GM13977 (cell line): ENCODE data around the gene FFAR3.
"Not testable (repeated sequence)": the region's sequence is repeated elsewhere in the genome, so short reads cannot be mapped to it uniquely, and the experiment has no call there.

Experiments used
- DNase-seq: peaks from one replicate; pipeline ENCODE4 v3.0.0; 2012; ENCODE audit warnings: low spot score
- CTCF ChIP-seq: IDR thresholded peaks from 2 replicates; pipeline ENCODE4 v1.5.1; 2012; ENCODE audit warnings: mild to moderate bottlenecking, control low read depth; ENCODE audit not compliant: insufficient read depth; ENCODE audit errors: extremely low read depth, missing control alignments
- in situ Hi-C: fragments of 300-500 bp; cut with MboI; formaldehyde crosslinking; loops from one replicate; pipeline ENCODE4 v1.12.0; 2022; ENCODE audit warnings: low sequenced_read_pairs, low pct_unique_long_range_greater_than_20kb, mixed read lengths, inconsistent platforms; ENCODE audit not compliant: unreplicated experiment

The FFAR3 gene

GRCh38 chr19:35399231-35399630 is 41.0 kb downstream of the FFAR3 start:
- in situ Hi-C loops = no loop called here
- no peak for TF ChIP-seq CTCF
- DNase-seq = no peak

- TF ChIP-seq CTCF = no peak
- DNase-seq = no peak
- in situ Hi-C loops = no loop called here
These were observed 41.9 kb downstream of the FFAR3 start for GRCh38 chr19:35399948-35400772.

- in situ Hi-C loops = no loop called here
- no peak for DNase-seq
- TF ChIP-seq CTCF = no peak
These were observed 42.5 kb downstream of the FFAR3 start for GRCh38 chr19:35400773-35401100.

- peak; percentile 51 for DNase-seq
- in situ Hi-C loops = not testable (repeated sequence)
These were observed 43.2 kb downstream of the FFAR3 start for GRCh38 chr19:35401416-35401815.

GRCh38 chr19:35403116-35403760 is 45.0 kb downstream of the FFAR3 start:
- no peak for DNase-seq
- no peak for TF ChIP-seq CTCF
- in situ Hi-C loops = no loop called here

GRCh38 chr19:35404879-35405622 is 46.8 kb downstream of the FFAR3 start:
- in situ Hi-C loops = no loop called here
- peak; percentile 85 for DNase-seq
- no peak for TF ChIP-seq CTCF

GRCh38 chr19:35407619-35408018 is 49.4 kb downstream of the FFAR3 start:
- DNase-seq = no peak
- in situ Hi-C loops = no loop called here
- TF ChIP-seq CTCF = no peak
